ENCODE data around the gene NCKAP5. TPM values are rescaled to one million over a fixed set of nuclear protein-coding genes. Genes with fewer than 3 reads are reported as not detected.

The NCKAP5 gene
- total RNA-seq, 1 donor from 2014 or later = not detected

GRCh38 chr2:133331436-133331835 lies 236.8 kb downstream of the NCKAP5 start:
- peaks cover 2% of the 10 kb centered on the region for H3K4me1 Mint-ChIP-seq
- no peaks in the 10 kb centered on the region for H3K9me3 Mint-ChIP-seq
- DNase-seq = no peak
- no peaks in the 10 kb centered on the region for H3K36me3 Mint-ChIP-seq (ENCODE audit: low read depth)
- intact Hi-C loops (cut with micrococcal nuclease) = no loop called here
- H3K4me3 Mint-ChIP-seq = no peak overlapping the region
- no peak overlapping the region for H3K27ac Mint-ChIP-seq
- H3K27me3 Mint-ChIP-seq = no peaks in the 10 kb centered on the region

GRCh38 chr2:133326652-133327397 lies 241.4 kb downstream of the NCKAP5 start:
- H3K27ac Mint-ChIP-seq = no peak overlapping the region
- peaks cover 2% of the 10 kb centered on the region for H3K4me1 Mint-ChIP-seq
- no peaks in the 10 kb centered on the region for H3K9me3 Mint-ChIP-seq
- no peaks in the 10 kb centered on the region for H3K36me3 Mint-ChIP-seq (ENCODE audit: low read depth)
- DNase-seq = peak; percentile 59
- intact Hi-C loops (cut with micrococcal nuclease) = no loop called here
- no peak overlapping the region for H3K4me3 Mint-ChIP-seq
- H3K27me3 Mint-ChIP-seq = no peaks in the 10 kb centered on the region

GRCh38 chr2:133324150-133324561 lies 244.1 kb downstream of the NCKAP5 start:
- H3K27me3 Mint-ChIP-seq = no peaks in the 10 kb centered on the region
- no peaks in the 10 kb centered on the region for H3K9me3 Mint-ChIP-seq
- H3K27ac Mint-ChIP-seq = no peak overlapping the region
- intact Hi-C loops (cut with micrococcal nuclease) = no loop called here
- no peak overlapping the region for H3K4me3 Mint-ChIP-seq
- DNase-seq = no peak
- no peaks in the 10 kb centered on the region for H3K36me3 Mint-ChIP-seq (ENCODE audit: low read depth)
- peaks cover 2% of the 10 kb centered on the region for H3K4me1 Mint-ChIP-seq

GRCh38 chr2:133322909-133323308 lies 245.4 kb downstream of the NCKAP5 start:
- no peak for DNase-seq
- H3K36me3 Mint-ChIP-seq (ENCODE audit: low read depth) = no peaks in the 10 kb centered on the region
- H3K27me3 Mint-ChIP-seq = no peaks in the 10 kb centered on the region
- no peak overlapping the region for H3K4me3 Mint-ChIP-seq
- H3K9me3 Mint-ChIP-seq = no peaks in the 10 kb centered on the region
- H3K4me1 Mint-ChIP-seq = peaks cover 2% of the 10 kb centered on the region
- intact Hi-C loops (cut with micrococcal nuclease) = no loop called here
- no peak overlapping the region for H3K27ac Mint-ChIP-seq

- intact Hi-C loops (cut with micrococcal nuclease) = no loop called here
- Mint-ChIP-seq H3K4me1 (no peaks in the 10 kb centered on the region), H3K27me3 (no peaks in the 10 kb centered on the region), H3K4me3 (no peak overlapping the region), H3K9me3 (no peaks in the 10 kb centered on the region), H3K27ac (no peak overlapping the region), H3K36me3 (ENCODE audit: low read depth) (no peaks in the 10 kb centered on the region)
- no peak for DNase-seq
Measured at GRCh38 chr2:133317178-133317577, 251.1 kb downstream of the NCKAP5 start.

- Mint-ChIP-seq H3K27ac (no peak overlapping the region), H3K36me3 (ENCODE audit: low read depth) (no peaks in the 10 kb centered on the region), H3K9me3 (no peaks in the 10 kb centered on the region), H3K4me1 (no peaks in the 10 kb centered on the region), H3K4me3 (no peak overlapping the region), H3K27me3 (no peaks in the 10 kb centered on the region)
- intact Hi-C loops (cut with micrococcal nuclease) = no loop called here
- no peak for DNase-seq
Measured at GRCh38 chr2:133316557-133316956, 251.7 kb downstream of the NCKAP5 start.

- no peak for DNase-seq
- no peak overlapping the region for H3K27ac Mint-ChIP-seq
- no peaks in the 10 kb centered on the region for H3K36me3 Mint-ChIP-seq (ENCODE audit: low read depth)
- no peak overlapping the region for H3K4me3 Mint-ChIP-seq
- H3K4me1 Mint-ChIP-seq = no peaks in the 10 kb centered on the region
- H3K27me3 Mint-ChIP-seq = no peaks in the 10 kb centered on the region
- H3K9me3 Mint-ChIP-seq = no peaks in the 10 kb centered on the region
- intact Hi-C loops (cut with micrococcal nuclease) = no loop called here
Measured at GRCh38 chr2:133315280-133315679, 253.0 kb downstream of the NCKAP5 start.

- Mint-ChIP-seq H3K9me3 (no peaks in the 10 kb centered on the region), H3K4me1 (no peaks in the 10 kb centered on the region), H3K36me3 (ENCODE audit: low read depth) (no peaks in the 10 kb centered on the region), H3K27me3 (no peaks in the 10 kb centered on the region), H3K4me3 (no peak overlapping the region), H3K27ac (no peak overlapping the region)
- DNase-seq = no peak
- intact Hi-C loops (cut with micrococcal nuclease) = no loop called here
Measured at GRCh38 chr2:133314795-133315194, 253.5 kb downstream of the NCKAP5 start.

GRCh38 chr2:133312038-133312729 lies 256.1 kb downstream of the NCKAP5 start:
- no peaks in the 10 kb centered on the region for H3K9me3 Mint-ChIP-seq
- H3K4me3 Mint-ChIP-seq = no peak overlapping the region
- H3K27ac Mint-ChIP-seq = no peak overlapping the region
- intact Hi-C loops (cut with micrococcal nuclease) = no loop called here
- H3K27me3 Mint-ChIP-seq = no peaks in the 10 kb centered on the region
- no peak for DNase-seq
- H3K36me3 Mint-ChIP-seq (ENCODE audit: low read depth) = no peaks in the 10 kb centered on the region
- no peaks in the 10 kb centered on the region for H3K4me1 Mint-ChIP-seq

GRCh38 chr2:133306236-133306635 lies 262.0 kb downstream of the NCKAP5 start:
- no peak for DNase-seq
- H3K27me3 Mint-ChIP-seq = no peaks in the 10 kb centered on the region
- H3K9me3 Mint-ChIP-seq = no peaks in the 10 kb centered on the region
- intact Hi-C loops (cut with micrococcal nuclease) = no loop called here
- H3K27ac Mint-ChIP-seq = no peak overlapping the region
- no peaks in the 10 kb centered on the region for H3K36me3 Mint-ChIP-seq (ENCODE audit: low read depth)
- H3K4me1 Mint-ChIP-seq = no peaks in the 10 kb centered on the region
- no peak overlapping the region for H3K4me3 Mint-ChIP-seq

GRCh38 chr2:133304344-133304743 lies 263.9 kb downstream of the NCKAP5 start:
- Mint-ChIP-seq H3K36me3 (ENCODE audit: low read depth) (no peaks in the 10 kb centered on the region), H3K27ac (no peak overlapping the region), H3K9me3 (no peaks in the 10 kb centered on the region), H3K27me3 (no peaks in the 10 kb centered on the region), H3K4me3 (no peak overlapping the region), H3K4me1 (no peaks in the 10 kb centered on the region)
- DNase-seq = no peak
- intact Hi-C loops (cut with micrococcal nuclease) = no loop called here

- Mint-ChIP-seq H3K27ac (no peak overlapping the region), H3K36me3 (ENCODE audit: low read depth) (no peaks in the 10 kb centered on the region), H3K9me3 (no peaks in the 10 kb centered on the region)
Measured at GRCh38 chr2:133303150-133303549, 265.1 kb downstream of the NCKAP5 start.

GRCh38 chr2:133296401-133296800 lies 271.9 kb downstream of the NCKAP5 start:
- Mint-ChIP-seq H3K9me3 (no peaks in the 10 kb centered on the region), H3K27ac (no peak overlapping the region), H3K4me3 (no peak overlapping the region), H3K4me1 (no peaks in the 10 kb centered on the region), H3K27me3 (no peaks in the 10 kb centered on the region), H3K36me3 (ENCODE audit: low read depth) (no peaks in the 10 kb centered on the region)
- no peak for DNase-seq
- intact Hi-C loops (cut with micrococcal nuclease) = no loop called here

More at GRCh38 chr2:133303150-133303549, 265.1 kb downstream of the NCKAP5 start:
- Mint-ChIP-seq H3K4me1 (no peaks in the 10 kb centered on the region), H3K27me3 (no peaks in the 10 kb centered on the region), H3K4me3 (no peak overlapping the region)
- DNase-seq = no peak
- intact Hi-C loops (cut with micrococcal nuclease) = no loop called here

GRCh38 chr2:133293544-133294353 lies 274.5 kb downstream of the NCKAP5 start:
- no peak for DNase-seq
- Mint-ChIP-seq H3K9me3 (no peaks in the 10 kb centered on the region), H3K4me1 (no peaks in the 10 kb centered on the region), H3K27me3 (no peaks in the 10 kb centered on the region), H3K4me3 (no peak overlapping the region), H3K27ac (no peak overlapping the region), H3K36me3 (ENCODE audit: low read depth) (no peaks in the 10 kb centered on the region)
- intact Hi-C loops (cut with micrococcal nuclease) = no loop called here

Measured in activated CD4-positive, alpha-beta T cell treated with anti-CD3 and anti-CD28 coated beads, Interleukin-2, amount 10 ng/mL, durations not matched to agents 24 days and 14 days (primary cell).